GM19023 (cell line): ENCODE data around the gene SEPTIN3.

Source experiments
- ATAC-seq: cut with Tn5 transposase; IDR thresholded peaks from one replicate; pipeline ENCODE4 v1.9.1; 2021; ENCODE audit warnings: mild to moderate bottlenecking, moderate library complexity; ENCODE audit not compliant: unreplicated experiment

The SEPTIN3 gene

DNA sequence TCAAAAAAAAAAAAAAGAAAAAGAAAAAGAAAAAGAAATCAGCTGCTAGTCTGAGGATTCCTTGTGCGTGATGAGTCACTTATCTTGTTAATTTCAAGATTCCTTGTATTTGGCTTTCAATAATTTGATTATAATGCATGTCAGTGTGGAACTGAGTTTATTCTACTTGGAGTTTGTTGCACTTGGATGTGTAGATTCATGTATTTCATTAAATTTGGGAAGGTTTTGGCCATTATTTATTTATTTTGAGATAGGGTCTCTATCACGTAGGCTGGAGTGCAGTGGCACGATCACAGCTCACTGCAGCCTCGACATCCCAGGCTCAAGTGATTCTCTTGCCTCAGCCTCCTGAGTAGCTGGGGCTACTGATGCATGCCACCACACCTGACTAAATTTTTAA is 44.1 kb downstream of the SEPTIN3 start:
- ATAC-seq, result no peak

DNA sequence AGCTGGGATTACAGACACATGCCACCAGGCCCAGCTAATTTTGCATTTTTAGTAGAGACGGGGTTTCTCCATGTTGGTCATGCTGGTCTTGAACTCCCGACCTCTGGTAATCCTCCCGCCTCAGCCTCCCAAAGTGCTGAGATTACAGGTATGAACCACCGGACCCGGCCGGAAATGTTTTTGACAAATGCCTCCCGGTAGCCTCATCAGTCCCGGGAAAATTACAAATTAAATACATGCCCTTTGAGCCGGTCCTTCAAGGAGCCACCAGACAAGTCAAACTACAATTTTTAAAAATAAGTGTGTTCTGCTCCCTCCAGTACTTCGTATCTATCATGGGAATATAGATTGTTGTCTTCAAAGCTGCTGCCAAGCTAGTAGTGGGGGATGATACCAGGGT is 46.9 kb downstream of the SEPTIN3 start:
- ATAC-seq, result no peak

DNA sequence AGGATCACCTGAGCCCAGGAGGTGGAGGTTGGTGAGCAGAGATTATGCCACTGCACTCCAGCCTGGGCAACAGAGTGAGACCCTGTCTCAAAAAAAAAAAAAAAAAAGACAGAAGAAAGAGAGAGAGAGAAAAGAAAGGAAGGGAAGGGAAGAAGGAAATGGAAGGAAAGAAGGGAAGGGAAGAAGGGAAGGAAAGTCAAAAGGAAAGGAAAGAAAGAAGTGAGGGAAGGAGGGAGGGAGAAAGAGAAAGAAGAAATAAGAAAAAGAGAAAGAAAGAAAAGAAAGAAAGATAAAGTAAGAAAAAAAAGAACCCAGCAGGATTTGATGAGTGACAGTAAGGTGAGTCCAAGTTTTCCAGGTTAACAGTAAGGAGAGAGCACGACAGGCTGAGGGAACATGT is 49.0 kb downstream of the SEPTIN3 start:
- no peak for ATAC-seq
